CD4-positive, alpha-beta T cell treated with Interleukin-1 beta for 1 hour (primary cell): ENCODE results near the gene CMTM6.
"Not testable (repeated sequence)": the region's sequence is repeated elsewhere in the genome, so short reads cannot be mapped to it uniquely, and the experiment has no call there.

Experiments
- DNase-seq, 2 donors: peaks; one replicate each; pipeline ENCODE4 v3.0.0-alpha.2; 2020 to 2022

CMTM6 gene

GRCh38 chr3:32502118-32502945 lies at the start of gene CMTM6:
CMTM6 (minus strand) TSS chr3:32502852; CDS start chr3:32502745, 107 bp downstream.
- peak; percentile 78 to 81 for DNase-seq

GRCh38 chr3:32552013-32552412 lies 49.4 kb upstream of the CMTM6 start:
- DNase-seq, result no peak

- no peak for DNase-seq
Measured at GRCh38 chr3:32551496-32551895, 48.8 kb upstream of the CMTM6 start.

- DNase-seq, result no peak
Measured at GRCh38 chr3:32551087-32551486, 48.4 kb upstream of the CMTM6 start.

- no peak for DNase-seq
Measured at GRCh38 chr3:32545305-32545704, 42.7 kb upstream of the CMTM6 start.

GRCh38 chr3:32544894-32545293 lies 42.2 kb upstream of the CMTM6 start:
- no peak for DNase-seq

- DNase-seq, result no peak
Measured at GRCh38 chr3:32542807-32543206, 40.2 kb upstream of the CMTM6 start.

- no peak for DNase-seq
Measured at GRCh38 chr3:32540899-32541298, 38.2 kb upstream of the CMTM6 start.

GRCh38 chr3:32532434-32532833 lies 29.8 kb upstream of the CMTM6 start:
- no peak for DNase-seq

GRCh38 chr3:32531010-32531647 lies 28.5 kb upstream of the CMTM6 start:
- no peak for DNase-seq

- DNase-seq, result no peak
Measured at GRCh38 chr3:32525720-32526119, 23.1 kb upstream of the CMTM6 start.

- no peak for DNase-seq
Measured at GRCh38 chr3:32522682-32523081, 20.0 kb upstream of the CMTM6 start.

- DNase-seq, result not testable (repeated sequence)
Measured at GRCh38 chr3:32518921-32519320, 16.3 kb upstream of the CMTM6 start.

GRCh38 chr3:32516751-32517150 lies 14.1 kb upstream of the CMTM6 start:
- DNase-seq, result peak in 1 of 2 donors; percentile 22

- DNase-seq, result no peak
Measured at GRCh38 chr3:32511005-32511404, 8.4 kb upstream of the CMTM6 start.

GRCh38 chr3:32510075-32510724 lies 7.5 kb upstream of the CMTM6 start:
- peak; percentile 73 for DNase-seq

- DNase-seq, result no peak
Measured at GRCh38 chr3:32508711-32509110, 6.1 kb upstream of the CMTM6 start.

- DNase-seq, result no peak
Measured at GRCh38 chr3:32506466-32506865, 3.8 kb upstream of the CMTM6 start.

- DNase-seq, result no peak
Measured at GRCh38 chr3:32502946-32503286, 264 bp upstream of the CMTM6 start.

GRCh38 chr3:32501783-32502117 lies 902 bp downstream of the CMTM6 start:
- DNase-seq, result no peak

- DNase-seq, result no peak
Measured at GRCh38 chr3:32500880-32501782, 1.5 kb downstream of the CMTM6 start.

- no peak for DNase-seq
Measured at GRCh38 chr3:32500231-32500630, 2.4 kb downstream of the CMTM6 start.

- DNase-seq, result no peak
Measured at GRCh38 chr3:32499585-32499984, 3.1 kb downstream of the CMTM6 start.
